Memory B cell (primary cell): ENCODE measurements around the gene LIMS1.
"Not testable (repeated sequence)": the region's sequence is repeated elsewhere in the genome, so short reads cannot be mapped to it uniquely, and the experiment has no call there.

Experiments used
- ATAC-seq: fragments of 150-1000 bp; cut with Tn5 transposase; 2 replicates; pipeline ENCODE4 v1.10.0; 2021; ENCODE audit warnings: low read depth, mild to moderate bottlenecking, moderate library complexity
- DNase-seq, 2 donors: peaks; one replicate each; pipeline ENCODE4 v3.0.0; 2022; ENCODE audit warnings: low spot score in 2 of 2
- H3K27ac Mint-ChIP-seq: one replicate; pipeline ENCODE4 v1.8.0; 2022; ENCODE audit warnings: mild to moderate bottlenecking, moderate library complexity, mixed read lengths
- H3K27me3 Mint-ChIP-seq: one replicate; pipeline ENCODE4 v1.8.0; 2022; ENCODE audit warnings: mixed read lengths
- H3K36me3 Mint-ChIP-seq: one replicate; pipeline ENCODE4 v1.8.0; 2022; ENCODE audit warnings: mild to moderate bottlenecking, mixed read lengths
- H3K4me1 Mint-ChIP-seq: one replicate; pipeline ENCODE4 v1.8.0; 2022; ENCODE audit warnings: mixed read lengths
- H3K4me3 Mint-ChIP-seq: one replicate; pipeline ENCODE4 v1.8.0; 2022; ENCODE audit warnings: mild to moderate bottlenecking, moderate library complexity, mixed read lengths
- H3K9me3 Mint-ChIP-seq: one replicate; pipeline ENCODE4 v1.8.0; 2022; ENCODE audit warnings: mixed read lengths

Gene LIMS1

DNA sequence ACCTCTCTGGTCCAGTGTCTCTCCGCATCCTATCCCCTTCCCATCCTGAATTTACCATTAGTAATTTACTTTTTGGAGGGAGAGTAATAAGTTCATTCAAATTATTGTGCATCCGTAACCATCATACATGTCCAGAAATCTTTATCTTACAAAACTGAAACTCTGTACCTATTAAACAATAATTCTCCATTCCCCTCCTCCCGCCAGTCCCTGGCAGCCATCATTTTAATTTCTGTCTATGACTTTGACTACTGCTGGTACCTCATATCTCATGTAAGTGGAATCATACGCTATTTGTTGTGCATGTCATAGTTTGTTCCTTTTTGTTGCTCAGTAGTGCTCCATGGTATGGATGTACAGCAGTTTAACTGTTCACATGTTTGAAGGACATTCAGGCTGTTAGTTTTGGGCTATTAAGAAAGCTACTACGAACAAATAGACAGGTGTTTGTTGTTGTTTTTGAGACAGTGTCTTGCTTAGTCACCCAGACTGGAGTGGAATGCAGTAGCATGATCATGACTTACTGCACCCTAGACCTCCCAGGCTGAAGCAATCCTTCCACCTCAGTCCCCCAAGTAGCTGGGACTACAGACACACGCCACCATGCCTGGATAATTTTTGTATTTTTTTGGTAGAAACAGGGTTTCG is 2.0 kb downstream of the LIMS1 start:
- DNase-seq: no peak
- no peak overlapping the region for H3K27ac Mint-ChIP-seq
- peaks cover 21% of the 10 kb centered on the region for H3K4me1 Mint-ChIP-seq
- no peaks in the 10 kb centered on the region for H3K9me3 Mint-ChIP-seq
- ATAC-seq: no peak
- H3K27me3 Mint-ChIP-seq: no peaks in the 10 kb centered on the region
- H3K36me3 Mint-ChIP-seq: no peaks in the 10 kb centered on the region
- H3K4me3 Mint-ChIP-seq: peak overlapping the region; percentile 30

DNA sequence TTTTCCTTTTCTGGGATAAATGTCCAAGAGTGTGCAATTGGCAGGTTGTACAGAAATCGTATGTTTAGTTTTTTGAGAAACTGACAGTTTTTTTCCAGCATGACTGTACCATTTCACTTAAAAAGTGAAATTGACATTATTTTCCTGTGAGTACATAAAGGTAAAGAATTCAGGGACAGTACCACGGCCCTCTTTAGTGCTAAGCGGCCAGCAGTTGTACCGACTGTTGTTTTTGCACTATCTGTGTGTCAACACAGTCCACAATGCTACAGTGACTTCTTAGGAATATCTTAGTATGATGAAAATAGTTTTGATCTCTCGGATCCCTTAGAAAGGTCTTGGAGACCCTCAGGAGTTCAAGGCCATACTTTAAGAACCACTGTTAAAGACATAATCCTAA is 2.6 kb downstream of the LIMS1 start:
- Mint-ChIP-seq H3K36me3 (no peaks in the 10 kb centered on the region), H3K27ac (no peak overlapping the region), H3K4me1 (peaks cover 21% of the 10 kb centered on the region), H3K27me3 (no peaks in the 10 kb centered on the region), H3K4me3 (no peak overlapping the region), H3K9me3 (no peaks in the 10 kb centered on the region)
- no peak for ATAC-seq
- no peak for DNase-seq

GRCh38 chr2:108538000-108538625 is 3.8 kb downstream of the LIMS1 start:
- Mint-ChIP-seq H3K27me3 (no peaks in the 10 kb centered on the region), H3K9me3 (no peaks in the 10 kb centered on the region), H3K36me3 (no peaks in the 10 kb centered on the region), H3K4me1 (peaks cover 21% of the 10 kb centered on the region), H3K27ac (no peak overlapping the region), H3K4me3 (no peak overlapping the region)
- ATAC-seq (no peak), DNase-seq (no peak)

DNA sequence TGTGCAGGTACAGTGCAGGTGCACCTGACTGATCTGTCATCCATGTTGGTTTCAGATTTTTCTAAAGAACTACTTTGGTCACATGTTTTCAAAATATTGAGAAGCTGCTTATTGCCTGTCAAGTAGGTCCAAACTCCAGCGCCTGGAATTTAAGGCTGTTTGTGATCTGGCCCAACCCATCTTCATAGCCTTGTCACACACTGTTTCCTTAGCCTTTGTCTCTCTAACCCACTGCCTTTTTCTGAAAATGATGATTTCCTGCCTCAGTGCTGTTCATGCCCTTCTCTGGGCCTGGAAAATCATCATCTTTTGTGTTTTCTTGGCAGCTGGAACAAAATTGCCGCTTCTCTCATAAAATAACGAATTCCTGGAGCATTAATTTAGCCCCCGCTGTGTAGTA is 7.2 kb downstream of the LIMS1 start:
- peaks cover 10% of the 10 kb centered on the region for H3K4me1 Mint-ChIP-seq
- no peak overlapping the region for H3K27ac Mint-ChIP-seq
- DNase-seq (no peak), ATAC-seq (no peak)
- H3K36me3 Mint-ChIP-seq: peaks cover 1% of the 10 kb centered on the region
- no peak overlapping the region for H3K4me3 Mint-ChIP-seq
- H3K9me3 Mint-ChIP-seq: no peaks in the 10 kb centered on the region
- H3K27me3 Mint-ChIP-seq: no peaks in the 10 kb centered on the region

- H3K9me3 Mint-ChIP-seq: no peaks in the 10 kb centered on the region
- H3K27me3 Mint-ChIP-seq: no peaks in the 10 kb centered on the region
- no peak for ATAC-seq
- no peak overlapping the region for H3K27ac Mint-ChIP-seq
- H3K4me1 Mint-ChIP-seq: peaks cover 14% of the 10 kb centered on the region
- H3K36me3 Mint-ChIP-seq: peaks cover 1% of the 10 kb centered on the region
- H3K4me3 Mint-ChIP-seq: no peak overlapping the region
- no peak for DNase-seq
Measured at GRCh38 chr2:108542071-108542470, 7.8 kb downstream of the LIMS1 start.

DNA sequence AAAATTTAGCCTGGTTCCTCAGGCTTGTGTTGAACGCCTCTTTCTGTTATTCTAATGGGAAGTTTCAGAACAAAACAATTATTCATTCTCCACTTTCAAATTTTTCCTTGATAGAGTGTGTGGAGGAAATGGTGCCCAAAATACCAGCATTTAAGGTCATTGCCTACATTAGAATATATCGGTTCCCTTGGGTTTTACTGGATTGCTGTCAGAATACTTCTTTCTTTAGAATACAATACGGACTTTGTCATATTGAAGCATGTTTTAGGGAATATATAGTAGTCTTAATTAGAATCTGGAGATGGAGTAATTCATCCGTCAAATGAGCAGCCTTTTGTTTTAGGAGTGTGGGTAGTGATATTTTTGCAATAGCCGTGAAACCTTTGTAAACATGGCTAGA is 13.3 kb downstream of the LIMS1 start:
- Mint-ChIP-seq H3K27ac (no peak overlapping the region), H3K36me3 (peaks cover 1% of the 10 kb centered on the region)

GRCh38 chr2:108548208-108549003 is 14.1 kb downstream of the LIMS1 start:
- H3K4me1 Mint-ChIP-seq: peaks cover 9% of the 10 kb centered on the region
- H3K36me3 Mint-ChIP-seq: peaks cover 1% of the 10 kb centered on the region
- H3K27ac Mint-ChIP-seq: no peak overlapping the region
- DNase-seq (no peak), ATAC-seq (no peak)
- no peaks in the 10 kb centered on the region for H3K9me3 Mint-ChIP-seq
- no peak overlapping the region for H3K4me3 Mint-ChIP-seq
- no peaks in the 10 kb centered on the region for H3K27me3 Mint-ChIP-seq

More for the DNA sequence above, 13.3 kb downstream of the LIMS1 start:
- Mint-ChIP-seq H3K27me3 (no peaks in the 10 kb centered on the region), H3K4me1 (peaks cover 9% of the 10 kb centered on the region), H3K9me3 (no peaks in the 10 kb centered on the region), H3K4me3 (no peak overlapping the region)
- ATAC-seq (no peak), DNase-seq (no peak)

- no peaks in the 10 kb centered on the region for H3K9me3 Mint-ChIP-seq
- no peak for ATAC-seq
Measured at GRCh38 chr2:108552566-108552965, 18.3 kb downstream of the LIMS1 start.

DNA sequence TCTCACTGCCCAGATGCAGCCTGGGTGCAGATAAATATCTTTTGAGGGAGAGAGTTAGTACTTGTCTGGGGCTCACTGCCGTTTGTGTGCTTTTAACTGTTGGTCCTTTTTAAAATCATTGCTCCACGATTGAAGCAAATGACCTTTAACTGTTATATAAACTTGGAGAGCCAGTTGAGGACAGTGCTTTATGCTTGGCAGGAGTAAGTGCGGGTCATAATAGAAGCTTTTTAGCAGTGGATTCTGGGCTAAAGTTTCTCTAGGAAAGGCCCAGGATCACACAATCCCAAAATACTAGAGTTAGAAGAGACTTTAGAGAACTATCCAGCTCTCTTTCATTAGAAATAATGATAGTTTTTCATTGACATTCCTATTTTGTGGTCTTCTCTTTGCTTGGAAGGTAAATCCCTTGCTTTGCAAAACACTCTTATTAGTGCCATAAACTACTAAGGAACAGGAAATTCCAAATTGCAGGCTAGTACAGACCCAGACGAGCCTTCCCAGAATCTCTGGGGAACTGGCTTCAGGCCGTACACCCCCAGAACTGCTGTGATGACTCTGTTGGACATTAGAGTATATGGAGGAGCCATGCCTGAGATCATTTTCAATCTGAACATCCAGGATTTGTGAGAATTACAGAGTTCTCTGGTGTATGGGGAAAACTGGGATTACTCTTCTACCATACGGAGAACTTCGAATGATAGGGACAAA is 19.1 kb downstream of the LIMS1 start:
- no peak for DNase-seq
- H3K4me1 Mint-ChIP-seq: peaks cover 12% of the 10 kb centered on the region
- no peak for ATAC-seq
- no peak overlapping the region for H3K4me3 Mint-ChIP-seq
- H3K36me3 Mint-ChIP-seq: peaks cover 3% of the 10 kb centered on the region
- no peaks in the 10 kb centered on the region for H3K9me3 Mint-ChIP-seq
- no peak overlapping the region for H3K27ac Mint-ChIP-seq
- no peaks in the 10 kb centered on the region for H3K27me3 Mint-ChIP-seq

More at GRCh38 chr2:108552566-108552965, 18.3 kb downstream of the LIMS1 start:
- Mint-ChIP-seq H3K4me3 (no peak overlapping the region), H3K4me1 (peaks cover 12% of the 10 kb centered on the region), H3K27ac (no peak overlapping the region), H3K27me3 (no peaks in the 10 kb centered on the region), H3K36me3 (peaks cover 3% of the 10 kb centered on the region)
- no peak for DNase-seq

DNA sequence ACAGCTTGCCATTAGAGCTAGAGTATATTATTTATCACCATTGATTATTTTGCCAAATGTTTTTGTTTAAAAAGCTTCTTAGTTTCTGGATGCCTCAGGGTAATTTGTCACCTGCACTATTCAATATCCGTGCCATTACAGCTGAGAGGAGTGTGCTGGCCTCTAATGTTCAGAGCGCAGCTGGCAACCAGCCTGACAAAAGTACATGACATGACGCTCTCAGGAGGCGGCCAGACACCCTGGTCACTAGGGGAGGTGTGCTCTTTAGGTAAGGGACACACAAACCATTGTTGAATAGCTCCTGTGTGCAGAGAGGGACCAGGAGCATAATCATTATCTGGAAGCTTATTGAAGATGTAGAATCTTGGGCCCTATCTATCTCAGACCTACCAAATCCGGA is 20.3 kb downstream of the LIMS1 start:
- peaks cover 8% of the 10 kb centered on the region for H3K4me1 Mint-ChIP-seq
- DNase-seq (no peak), ATAC-seq (no peak)
- no peaks in the 10 kb centered on the region for H3K27me3 Mint-ChIP-seq
- H3K9me3 Mint-ChIP-seq: no peaks in the 10 kb centered on the region
- peak overlapping the region; percentile 14 for H3K27ac Mint-ChIP-seq
- peaks cover 3% of the 10 kb centered on the region for H3K36me3 Mint-ChIP-seq
- H3K4me3 Mint-ChIP-seq: no peak overlapping the region

DNA sequence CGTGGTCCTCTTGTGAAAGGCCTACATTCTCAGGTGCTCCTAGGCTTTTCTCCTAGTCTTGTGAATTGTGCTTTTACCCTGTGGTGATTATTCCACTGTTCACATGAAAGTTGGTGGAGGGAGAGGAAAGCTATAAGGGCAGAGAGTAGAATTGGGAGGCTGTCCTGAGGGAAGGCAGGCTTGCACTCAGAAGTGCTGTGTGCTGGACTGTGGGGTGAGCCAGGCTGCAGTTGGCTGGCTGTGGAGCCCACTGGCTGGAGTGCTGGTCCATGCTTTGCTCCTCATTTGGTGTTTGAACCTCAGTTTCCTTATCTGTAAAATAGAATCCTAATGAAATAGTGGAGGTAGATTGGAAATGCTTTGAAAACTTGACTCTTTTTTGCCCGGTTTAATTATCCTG is 21.3 kb downstream of the LIMS1 start:
- H3K4me3 Mint-ChIP-seq: no peak overlapping the region
- H3K27ac Mint-ChIP-seq: no peak overlapping the region
- H3K4me1 Mint-ChIP-seq: peaks cover 11% of the 10 kb centered on the region
- DNase-seq (no peak), ATAC-seq (no peak)
- peaks cover 3% of the 10 kb centered on the region for H3K36me3 Mint-ChIP-seq
- H3K27me3 Mint-ChIP-seq: no peaks in the 10 kb centered on the region
- no peaks in the 10 kb centered on the region for H3K9me3 Mint-ChIP-seq

- H3K36me3 Mint-ChIP-seq, H3K4me3 Mint-ChIP-seq, H3K27ac Mint-ChIP-seq, H3K27me3 Mint-ChIP-seq, ATAC-seq, DNase-seq, H3K9me3 Mint-ChIP-seq: not testable (repeated sequence)
- H3K4me1 Mint-ChIP-seq: peaks cover 11% of the 10 kb centered on the region
Measured at GRCh38 chr2:108556581-108556980, 22.3 kb downstream of the LIMS1 start.

- Mint-ChIP-seq H3K36me3 (peaks cover 8% of the 10 kb centered on the region), H3K27ac (no peak overlapping the region), H3K27me3 (no peaks in the 10 kb centered on the region), H3K9me3 (no peaks in the 10 kb centered on the region), H3K4me3 (no peak overlapping the region), H3K4me1 (peaks cover 8% of the 10 kb centered on the region)
- ATAC-seq: no peak
- DNase-seq: no peak
Measured at GRCh38 chr2:108560241-108560811, 26.1 kb downstream of the LIMS1 start.
